Peyer's patch (tissue), 4 donors: ENCODE results near the gene MERTK. TPM values are rescaled to one million over a fixed set of nuclear protein-coding genes. Genes with fewer than 3 reads are reported as not detected.

ENCODE experiments used
- DNase-seq, 3 donors: peaks; one replicate each; pipeline ENCODE4 v3.0.0-alpha.2; 2017 to 2019
- H3K27ac ChIP-seq, 4 donors: fragments of 200-600 bp; sonication (generic); one replicate each; pipeline ENCODE4 v1.5.1; 2016 to 2019
- H3K27me3 ChIP-seq, 2 donors: fragments of 200-600 bp; sonication (generic); one replicate each; pipeline ENCODE4 v1.5.1; 2019
- H3K36me3 ChIP-seq, 3 donors: fragments of 200-600 bp; sonication (generic); one replicate each; pipeline ENCODE4 v1.5.1; 2016 to 2019
- H3K4me1 ChIP-seq, 4 donors: fragments of 200-600 bp; sonication (generic); one replicate each; pipeline ENCODE4 v1.5.1; 2016 to 2019
- H3K4me3 ChIP-seq, 4 donors: fragments of 200-600 bp; sonication (generic); 1 replicate in 3 of 4; 2 replicates in 1 of 4; pipeline ENCODE4 v1.5.1; 2016 to 2019; ENCODE audit warnings: mild to moderate bottlenecking in 1 of 4
- H3K9me3 ChIP-seq, 4 donors: fragments of 200-600 bp; sonication (generic); one replicate each; pipeline ENCODE4 v1.5.1; 2016 to 2019; ENCODE audit warnings: mild to moderate bottlenecking in 1 of 4
- CTCF ChIP-seq, 6 experiments: fragments of 450-650 bp in 4 of 6; fragments of 200-600 bp in 2 of 6; sonication (generic) in 1 of 6; IDR thresholded peaks; one replicate each; pipeline ENCODE4 v1.5.1; 2017 to 2019; ENCODE audit warnings: antibody characterized with exemption in 6 of 6, mild to moderate bottlenecking in 3 of 6, moderate library complexity in 1 of 6
- POLR2A ChIP-seq, 2 donors: fragments of 450-650 bp; IDR thresholded peaks; one replicate each; pipeline ENCODE4 v1.5.1; 2017; ENCODE audit warnings: antibody characterized with exemption in 2 of 2, mild to moderate bottlenecking in 2 of 2, moderate library complexity in 2 of 2
- total RNA-seq, 4 donors: library from RNA; depleted of rRNA; stranded (reverse); fragments of >200 nt; gene quantifications; one replicate each; pipeline ENCODE4 v1.1.0, GENCODE V29; 2016

MERTK gene
- total RNA-seq, 4 donors from 2014 or later, result 8.6 to 56.9 (median 18.5) TPM

GRCh38 chr2:112007493-112007892 lies 109.1 kb downstream of the MERTK start:
- no peak for DNase-seq
- H3K4me3 ChIP-seq, result no peak overlapping the region
- H3K27ac ChIP-seq, result no peak overlapping the region
- peaks cover 0 to 9% (median 0%) of the 10 kb centered on the region in 3 donors for H3K36me3 ChIP-seq
- no peaks in the 10 kb centered on the region for H3K9me3 ChIP-seq
- TF ChIP-seq POLR2A (IDR thresholded peaks at IDR 0.05), result no peak
- TF ChIP-seq CTCF (IDR thresholded peaks at IDR 0.05), result no peak
- H3K4me1 ChIP-seq, result peaks cover 0 to 6% (median 2%) of the 10 kb centered on the region in 4 donors
- H3K27me3 ChIP-seq, result no peaks in the 10 kb centered on the region

GRCh38 chr2:112008910-112009485 lies 110.6 kb downstream of the MERTK start:
- TF ChIP-seq CTCF (IDR thresholded peaks at IDR 0.05) (no peak), POLR2A (IDR thresholded peaks at IDR 0.05) (no peak)
- peaks cover 0 to 21% (median 0%) of the 10 kb centered on the region in 3 donors for H3K36me3 ChIP-seq

GRCh38 chr2:112010751-112011150 lies 112.3 kb downstream of the MERTK start:
- H3K27me3 ChIP-seq, result no peaks in the 10 kb centered on the region
- H3K27ac ChIP-seq, result peak overlapping the region in 2 of 4 donors; percentile 8 to 46
- no peak overlapping the region for H3K4me3 ChIP-seq
- H3K9me3 ChIP-seq, result no peaks in the 10 kb centered on the region
- peaks cover 0 to 6% (median 2%) of the 10 kb centered on the region in 4 donors for H3K4me1 ChIP-seq
- H3K36me3 ChIP-seq, result peaks cover 0 to 21% (median 0%) of the 10 kb centered on the region in 3 donors
- TF ChIP-seq CTCF (IDR thresholded peaks at IDR 0.05) (no peak), POLR2A (IDR thresholded peaks at IDR 0.05) (no peak)
- DNase-seq, result peak in 2 of 3 donors; percentile 65 to 74

More at GRCh38 chr2:112008910-112009485, 110.6 kb downstream of the MERTK start:
- no peak overlapping the region for H3K4me3 ChIP-seq
- DNase-seq, result no peak
- no peaks in the 10 kb centered on the region for H3K27me3 ChIP-seq
- H3K27ac ChIP-seq, result no peak overlapping the region
- H3K9me3 ChIP-seq, result no peaks in the 10 kb centered on the region
- peaks cover 0 to 6% (median 2%) of the 10 kb centered on the region in 4 donors for H3K4me1 ChIP-seq

GRCh38 chr2:112012556-112012955 lies 114.1 kb downstream of the MERTK start:
- H3K36me3 ChIP-seq, result peaks cover 0 to 21% (median 0%) of the 10 kb centered on the region in 3 donors
- no peak for DNase-seq
- no peak overlapping the region for H3K27ac ChIP-seq
- TF ChIP-seq CTCF (IDR thresholded peaks at IDR 0.05), result no peak
- no peak for TF ChIP-seq POLR2A (IDR thresholded peaks at IDR 0.05)
- no peak overlapping the region for H3K4me3 ChIP-seq
- no peaks in the 10 kb centered on the region for H3K9me3 ChIP-seq
- no peaks in the 10 kb centered on the region for H3K27me3 ChIP-seq
- H3K4me1 ChIP-seq, result peaks cover 0 to 6% (median 2%) of the 10 kb centered on the region in 4 donors

GRCh38 chr2:112018846-112019245 lies 120.4 kb downstream of the MERTK start:
- DNase-seq, result no peak
- Histone ChIP-seq H3K27ac (no peak overlapping the region), H3K27me3 (no peaks in the 10 kb centered on the region), H3K36me3 (no peaks in the 10 kb centered on the region), H3K4me1 (peaks cover 0 to 11% (median 0%) of the 10 kb centered on the region in 4 donors), H3K4me3 (no peak overlapping the region), H3K9me3 (no peaks in the 10 kb centered on the region)
- TF ChIP-seq POLR2A (IDR thresholded peaks at IDR 0.05) (no peak), CTCF (IDR thresholded peaks at IDR 0.05) (no peak)
